ENCODE measurements around the gene ARHGAP44. TPM values are rescaled to one million over a fixed set of nuclear protein-coding genes. Genes with fewer than 3 reads are reported as not detected.

The ARHGAP44 gene
- total RNA-seq, 2 experiments from 2014 or later, result 0.06 TPM

DNA sequence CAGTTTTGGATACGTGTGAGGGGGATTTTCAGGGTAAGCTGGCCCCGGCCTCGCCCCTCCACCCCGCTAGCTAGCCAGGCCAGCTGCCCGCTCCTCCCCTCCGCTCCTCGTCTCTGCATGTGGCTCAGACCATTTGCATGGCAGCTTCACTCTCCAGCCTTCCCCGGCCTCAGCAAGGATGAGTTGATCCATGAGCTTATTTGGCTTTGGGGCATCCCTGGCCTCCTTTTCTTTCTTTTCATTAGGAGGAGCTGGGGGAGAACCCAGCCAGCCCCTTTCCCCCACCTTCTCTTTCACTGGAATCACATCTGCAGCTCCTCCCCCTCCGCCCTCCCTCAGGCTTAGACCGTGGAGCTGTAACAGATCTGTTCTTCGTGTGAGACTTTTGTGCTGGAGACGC is 197.8 kb downstream of the ARHGAP44 start:
- ChIA-PET POLR2A (interaction anchor here (0.6 kb wide), 1 partner anchor 21 kb away, joined by 3 read pairs; no protein-coding TSS in a partner anchor), CTCF (interaction anchor here (1.1 kb wide), 1 partner anchor 16 kb away, joined by 3 read pairs; no protein-coding TSS in a partner anchor)

DNA sequence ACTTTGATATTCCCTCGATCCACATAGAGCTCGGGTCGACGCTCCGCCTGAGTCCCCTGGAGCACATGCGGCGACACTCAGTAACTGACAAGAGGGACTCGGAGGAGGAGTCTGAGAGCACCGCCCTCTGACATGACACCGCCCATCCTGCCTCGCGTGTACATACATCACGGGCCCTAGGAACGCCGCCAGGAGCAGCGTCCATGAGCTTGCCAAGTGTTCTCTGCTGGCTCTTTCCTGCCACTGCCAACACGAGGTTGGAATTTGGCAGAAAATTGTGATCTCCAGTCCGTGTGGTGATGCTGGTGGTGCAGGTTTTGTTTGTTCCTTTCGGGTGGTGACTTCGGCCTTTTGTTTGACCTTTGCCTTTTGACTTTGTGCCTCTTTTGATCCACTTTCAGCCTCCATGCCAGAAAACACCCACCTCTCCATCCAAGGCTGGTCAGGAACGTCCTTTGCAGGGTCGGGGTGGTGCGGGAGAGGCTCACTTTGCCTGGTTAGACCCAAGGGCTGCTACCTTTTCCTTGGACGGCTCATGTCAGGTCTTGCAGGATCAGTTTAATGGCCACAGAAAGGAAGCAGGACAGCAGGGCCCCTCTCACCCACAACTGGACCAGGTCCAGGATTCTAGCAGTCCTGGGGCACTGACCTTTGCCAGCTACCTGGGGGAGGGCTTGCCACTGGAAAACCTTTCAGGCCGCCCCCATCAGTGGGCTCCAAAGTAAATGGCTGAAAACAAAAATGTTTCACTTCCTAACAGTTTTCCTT is 200.9 kb downstream of the ARHGAP44 start:
- CTCF ChIA-PET, result no interaction called here
- POLR2A ChIA-PET, result no interaction called here

DNA sequence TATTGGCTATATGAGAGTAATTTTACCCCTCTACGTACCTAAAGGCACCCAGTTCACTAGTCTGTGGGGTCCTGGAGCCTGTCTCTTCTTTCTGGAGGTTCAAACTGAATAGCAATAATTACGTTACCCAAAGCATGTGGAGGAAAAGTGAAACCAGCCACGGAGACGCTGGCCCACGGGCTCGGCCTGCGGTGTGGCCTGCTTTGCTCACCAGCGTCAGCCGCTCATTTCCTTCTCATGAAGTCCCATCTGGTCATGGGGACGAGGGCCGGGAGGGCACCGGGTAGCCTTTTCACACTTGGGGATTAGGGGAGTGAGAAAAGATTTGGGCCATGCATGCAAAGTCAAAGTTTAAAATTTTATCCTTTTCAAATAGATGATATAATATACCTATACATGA is 201.6 kb downstream of the ARHGAP44 start:
- POLR2A ChIA-PET, result no interaction called here

DNA sequence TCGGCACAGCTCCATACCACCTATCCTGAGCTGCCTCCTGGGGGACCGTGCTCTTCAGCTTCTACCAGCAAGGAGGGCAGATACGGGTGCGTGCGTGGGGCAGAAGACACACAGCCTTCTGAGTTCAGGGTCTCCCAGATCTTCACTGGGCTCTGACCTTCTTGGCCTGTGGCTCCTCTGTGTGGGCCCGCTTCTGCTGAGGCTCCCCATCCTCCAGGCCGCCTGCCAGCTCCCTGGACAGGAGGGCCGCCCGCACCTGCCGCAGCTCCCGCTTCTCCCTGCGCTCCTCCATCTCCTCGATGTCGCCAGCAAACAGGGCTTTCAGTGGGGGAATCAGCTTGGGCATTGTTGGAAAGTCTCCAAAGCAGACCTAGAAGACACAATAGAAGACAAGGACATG is 203.4 kb downstream of the ARHGAP44 start:
- ChIA-PET CTCF (interaction anchor here (0.9 to 1.1 kb wide), 2 partner anchors 10 to 12 kb away, joined by 3 read pairs; no protein-coding TSS in a partner anchor), POLR2A (no interaction called here)

More for the DNA sequence above, 201.6 kb downstream of the ARHGAP44 start:
- CTCF ChIA-PET, result no interaction called here

DNA sequence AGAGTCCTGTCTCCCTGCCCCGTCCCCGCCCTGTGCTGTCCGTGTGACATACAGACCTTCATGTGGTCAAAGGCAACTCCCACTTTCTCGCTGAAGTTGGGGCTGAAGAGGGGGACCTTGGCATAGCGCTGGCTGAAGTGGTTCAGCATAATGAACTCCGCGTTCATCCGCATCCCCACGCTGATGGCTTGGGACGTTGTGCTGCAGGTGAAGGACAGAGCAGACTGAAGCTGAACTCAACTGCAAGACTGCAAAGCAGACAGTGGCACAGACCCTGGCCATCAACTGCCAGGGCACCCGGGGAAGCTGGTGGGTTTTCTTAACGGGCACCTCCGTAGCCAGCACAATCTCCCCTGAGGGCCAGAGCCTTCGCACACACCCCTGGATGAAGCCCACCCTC is 204.3 kb downstream of the ARHGAP44 start:
- CTCF ChIA-PET, result no interaction called here

DNA sequence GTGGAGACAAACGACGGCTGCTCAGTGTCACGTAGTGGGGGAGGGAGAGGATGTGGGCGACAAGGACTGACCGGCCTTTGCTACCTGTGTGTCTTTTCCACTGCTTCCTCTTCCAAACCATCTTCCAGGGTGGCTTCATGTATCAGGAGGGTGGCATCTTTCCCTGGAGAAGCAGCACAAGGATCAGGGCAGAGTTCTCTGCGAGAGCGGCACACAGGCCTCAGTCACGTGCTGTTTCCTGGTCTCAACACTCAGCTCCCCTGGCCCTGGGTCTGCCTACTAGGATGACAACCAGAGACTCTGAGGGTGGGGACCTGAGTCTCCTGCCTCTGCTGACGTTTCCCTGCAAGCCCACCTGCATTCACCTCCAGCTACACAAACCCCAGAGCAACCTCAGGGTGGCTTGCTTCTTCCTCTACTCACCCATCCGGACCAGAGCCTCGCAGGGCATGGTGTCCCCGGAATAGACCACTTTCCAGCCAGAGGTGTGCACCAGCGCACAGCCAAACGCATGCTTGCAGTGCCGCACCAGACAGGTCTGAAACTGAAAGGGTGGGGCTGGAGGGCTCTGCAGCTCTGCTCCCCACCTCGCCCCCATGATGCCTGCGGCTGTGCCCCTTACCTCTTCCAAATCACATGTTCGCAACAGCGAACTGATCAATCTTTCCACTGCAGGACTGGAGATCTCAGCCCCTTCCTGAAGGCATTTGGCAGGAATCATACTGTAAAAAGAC is 205.2 kb downstream of the ARHGAP44 start:
- ChIA-PET POLR2A (no interaction called here), CTCF (no interaction called here)

More for the DNA sequence above, 204.3 kb downstream of the ARHGAP44 start:
- POLR2A ChIA-PET, result no interaction called here

DNA sequence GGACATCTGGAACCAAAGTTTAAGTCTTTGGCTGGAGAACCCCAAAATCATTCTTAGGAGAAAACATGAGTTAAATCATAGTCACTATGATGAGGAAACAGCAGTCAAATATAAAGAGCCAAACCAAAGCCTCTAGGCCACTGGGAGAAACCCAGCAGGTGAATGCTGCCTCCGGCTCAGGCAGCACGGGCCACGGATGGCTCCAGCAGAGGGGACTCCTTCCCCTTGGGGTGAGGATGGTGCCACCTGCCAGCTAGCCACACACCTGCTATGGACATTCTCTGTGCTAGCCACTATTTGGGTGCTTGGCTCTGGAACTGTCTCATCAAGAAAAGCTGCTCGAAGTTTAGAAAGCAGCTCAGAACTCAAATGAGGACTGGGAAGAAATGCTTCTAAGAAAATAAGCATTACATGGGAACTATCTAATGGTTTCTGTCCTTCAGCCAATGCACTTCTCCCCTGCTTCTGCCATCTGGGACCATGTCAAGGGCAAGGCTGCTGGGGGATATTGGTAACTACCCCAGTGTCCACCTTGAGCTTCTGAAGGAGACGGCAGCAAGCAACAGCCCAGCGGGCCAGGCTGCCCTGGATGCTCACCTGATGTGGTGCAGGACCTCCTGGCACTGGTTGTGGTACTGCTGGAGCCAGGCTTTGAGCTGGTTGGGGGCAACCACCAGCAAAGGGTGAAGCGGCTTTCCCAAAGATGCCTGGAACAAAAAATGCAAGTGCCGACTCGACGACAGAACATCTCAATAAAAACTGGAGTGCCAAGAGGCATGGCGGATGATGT is 206.0 kb downstream of the ARHGAP44 start:
- ChIA-PET POLR2A (no interaction called here), CTCF (no interaction called here)

DNA sequence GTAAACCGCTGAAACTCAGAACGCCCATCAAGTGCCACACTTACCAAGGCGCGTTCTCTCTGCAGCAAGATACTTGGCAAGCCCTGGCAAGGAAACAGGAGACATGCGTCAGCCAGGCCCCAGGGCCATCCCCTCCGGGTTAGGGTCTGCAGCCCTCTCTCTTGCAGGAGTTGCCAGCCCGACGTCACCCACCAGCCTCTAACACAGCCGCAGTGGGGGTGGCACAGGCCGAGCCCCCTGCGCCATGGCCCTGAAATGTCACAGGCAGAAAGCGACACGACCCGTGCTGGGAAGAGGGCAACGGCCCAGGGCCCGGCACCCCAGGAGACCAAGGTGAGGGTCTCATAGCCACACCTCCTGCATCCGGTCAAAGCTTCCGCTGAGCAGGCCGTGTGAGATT is 206.6 kb downstream of the ARHGAP44 start:
- POLR2A ChIA-PET, result no interaction called here
- CTCF ChIA-PET, result no interaction called here

DNA sequence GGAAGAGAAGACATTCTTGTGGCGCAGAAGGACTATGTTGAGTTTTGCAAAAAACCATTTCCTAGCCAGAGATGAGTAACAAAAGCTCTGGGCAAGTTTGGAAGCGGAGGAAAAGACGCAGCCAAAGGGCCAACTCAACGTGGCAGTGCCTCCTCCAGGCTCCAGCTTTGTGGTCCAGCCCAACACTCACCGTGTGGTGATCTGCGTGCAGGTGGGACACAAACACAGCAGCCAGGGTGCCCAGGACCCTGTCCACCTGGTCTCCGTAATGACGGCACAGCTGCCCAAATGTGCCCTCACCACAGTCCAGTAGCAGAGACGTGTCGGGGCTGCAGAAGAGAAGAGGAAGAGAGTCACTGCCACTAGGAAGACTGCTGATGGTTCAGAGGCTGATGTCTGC is 207.1 kb downstream of the ARHGAP44 start:
- CTCF ChIA-PET, result no interaction called here
- POLR2A ChIA-PET, result no interaction called here

DNA sequence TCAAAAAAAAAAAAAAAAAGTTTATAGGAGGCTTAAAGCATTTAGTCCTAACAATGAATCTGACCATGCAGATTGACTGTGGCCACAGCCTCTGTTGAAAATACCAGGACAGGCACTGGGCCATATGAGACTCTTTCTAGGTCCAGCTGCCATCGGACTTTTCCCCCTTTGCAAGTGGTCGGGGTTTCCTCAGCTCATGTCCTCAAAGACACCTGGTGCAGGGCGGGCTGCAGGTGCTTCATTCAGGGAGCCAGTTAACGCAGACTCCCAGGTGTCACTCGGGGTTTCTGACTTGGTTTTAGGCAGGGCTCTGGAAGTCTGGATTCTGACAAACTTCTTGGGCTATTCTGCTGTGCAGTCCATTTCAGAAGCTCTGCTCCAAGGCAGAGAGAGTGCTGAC is 207.6 kb downstream of the ARHGAP44 start:
- POLR2A ChIA-PET, result no interaction called here
- CTCF ChIA-PET, result no interaction called here

DNA sequence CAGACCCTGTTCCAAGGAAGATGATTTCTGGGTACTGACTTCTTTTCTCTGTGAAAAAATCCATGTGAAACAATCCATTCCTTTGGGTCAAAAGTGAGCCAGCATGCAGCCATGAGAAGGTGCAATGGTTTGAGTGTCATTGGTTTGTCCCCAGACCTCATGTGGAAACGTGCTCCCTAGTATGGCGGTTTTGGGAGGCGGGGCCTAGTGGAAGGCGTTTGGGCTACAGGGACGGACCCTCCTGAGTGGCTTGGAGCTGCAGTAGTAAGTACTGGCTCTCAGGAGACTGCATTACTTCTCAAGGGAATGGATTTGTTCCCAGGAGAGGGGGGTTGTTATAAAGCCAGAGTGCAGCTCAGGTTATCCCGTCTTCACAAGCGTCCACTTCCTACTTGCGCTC is 209.2 kb downstream of the ARHGAP44 start:
- ChIA-PET CTCF (no interaction called here), POLR2A (no interaction called here)

DNA sequence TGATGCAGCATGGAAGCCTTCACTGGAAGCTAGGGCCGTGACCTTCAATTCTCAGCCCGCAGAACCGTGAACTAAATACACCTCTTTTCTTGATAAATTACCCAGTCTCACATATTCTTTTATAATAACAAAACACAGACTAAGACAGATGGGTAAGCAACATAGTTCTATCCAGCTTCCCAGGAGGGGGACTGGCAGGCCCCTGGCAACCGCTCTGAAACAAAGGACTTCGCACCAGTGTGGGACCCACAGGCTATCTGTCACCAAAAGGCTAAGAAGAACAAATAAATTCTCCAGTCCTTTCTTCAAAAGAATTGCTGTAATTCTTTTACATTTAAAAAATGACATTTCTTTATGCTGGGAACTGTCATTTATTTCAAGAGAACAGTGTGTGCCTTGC is 209.6 kb downstream of the ARHGAP44 start:
- ChIA-PET POLR2A (no interaction called here), CTCF (no interaction called here)

DNA sequence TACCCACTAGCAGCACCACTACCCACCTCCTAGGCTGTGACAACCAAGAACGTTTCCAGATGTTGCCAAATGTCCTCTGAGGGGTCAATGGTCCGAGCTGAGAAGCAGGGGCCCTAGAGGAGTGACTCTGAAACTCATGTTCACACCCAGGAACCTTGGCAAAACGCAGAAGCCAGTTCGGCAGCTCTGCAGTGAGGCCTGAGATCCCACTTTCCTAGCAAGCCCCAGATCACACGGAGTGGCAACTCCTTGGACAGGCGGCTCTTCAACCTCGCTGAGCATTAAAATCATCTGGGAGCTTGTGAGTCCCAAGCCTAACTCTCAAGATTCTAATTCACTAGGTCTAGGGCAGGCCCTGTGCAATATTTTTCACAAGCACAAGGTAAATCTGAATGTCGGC is 211.3 kb downstream of the ARHGAP44 start:
- POLR2A ChIA-PET, result no interaction called here

DNA sequence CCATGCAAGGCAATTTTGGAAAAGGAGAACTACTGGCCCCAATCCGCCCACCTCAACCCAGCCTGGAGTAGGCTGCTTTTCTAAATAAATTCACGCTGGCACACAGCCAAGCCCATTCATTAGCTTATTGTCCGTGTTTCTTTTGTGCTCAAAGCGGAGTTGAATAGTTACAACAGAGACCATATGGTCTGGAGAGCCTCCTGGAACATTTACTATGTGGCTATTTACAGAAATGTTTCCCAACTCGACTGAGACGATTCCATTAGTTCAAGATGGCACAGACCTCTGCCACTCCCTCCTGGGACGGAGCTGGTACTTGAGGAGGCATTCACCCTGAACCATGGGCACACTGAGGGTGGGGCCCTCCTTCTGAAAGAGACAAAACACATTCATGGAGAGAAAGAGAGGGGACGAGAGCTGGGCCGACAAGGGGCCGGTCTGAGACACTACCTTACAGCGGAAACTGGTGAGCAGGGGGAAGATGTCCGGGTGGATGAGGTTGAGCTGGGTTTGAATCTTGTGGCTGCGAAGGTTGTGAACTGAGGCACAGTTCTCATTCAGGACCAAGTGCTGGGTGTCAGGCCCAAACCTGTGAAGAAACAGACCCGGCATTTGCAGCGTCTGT is 212.8 kb downstream of the ARHGAP44 start:
- ChIA-PET CTCF (interaction anchor here (2.1 kb wide), 1 partner anchor 11 kb away, joined by 4 read pairs; no protein-coding TSS in a partner anchor), POLR2A (no interaction called here)

More for the DNA sequence above, 211.3 kb downstream of the ARHGAP44 start:
- CTCF ChIA-PET, result no interaction called here

DNA sequence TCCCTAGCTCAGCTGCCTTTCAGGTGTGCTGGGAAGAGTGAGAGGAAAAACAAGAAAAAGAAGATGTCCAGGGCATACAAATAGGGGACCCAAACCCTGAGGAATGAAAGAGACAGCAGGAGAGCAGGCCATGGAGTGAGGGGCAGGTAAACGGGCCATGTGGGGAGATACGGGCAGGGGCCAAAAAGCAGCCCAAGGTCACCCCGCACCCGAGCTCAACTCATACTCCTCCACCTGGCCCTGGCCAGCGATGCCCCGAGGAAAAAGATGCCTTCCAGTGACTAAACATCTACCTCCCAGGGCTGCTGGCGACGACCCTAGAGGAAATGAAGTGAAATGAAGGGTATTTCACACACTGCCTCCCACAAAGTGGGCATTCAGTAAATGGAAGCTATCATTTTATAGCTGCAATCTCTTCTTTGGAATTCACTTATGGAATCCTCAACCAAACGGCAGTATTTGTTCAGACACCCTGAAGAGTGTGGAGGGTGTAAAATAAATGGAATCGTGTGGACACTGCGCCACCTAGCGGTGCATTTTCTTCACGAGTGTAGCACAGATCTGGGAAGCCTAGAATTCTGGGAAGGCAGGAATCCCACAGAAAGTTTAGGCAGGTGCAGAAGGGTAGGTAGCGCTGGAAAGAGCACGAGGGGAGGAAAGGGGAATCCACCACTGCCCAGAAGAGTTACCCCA is 213.6 kb downstream of the ARHGAP44 start:
- ChIA-PET CTCF (interaction anchor here (0.6 to 2.1 kb wide), 4 partner anchors 10 to 16 kb away, joined by 3 to 4 read pairs (median 4); no protein-coding TSS in a partner anchor), POLR2A (no interaction called here)

DNA sequence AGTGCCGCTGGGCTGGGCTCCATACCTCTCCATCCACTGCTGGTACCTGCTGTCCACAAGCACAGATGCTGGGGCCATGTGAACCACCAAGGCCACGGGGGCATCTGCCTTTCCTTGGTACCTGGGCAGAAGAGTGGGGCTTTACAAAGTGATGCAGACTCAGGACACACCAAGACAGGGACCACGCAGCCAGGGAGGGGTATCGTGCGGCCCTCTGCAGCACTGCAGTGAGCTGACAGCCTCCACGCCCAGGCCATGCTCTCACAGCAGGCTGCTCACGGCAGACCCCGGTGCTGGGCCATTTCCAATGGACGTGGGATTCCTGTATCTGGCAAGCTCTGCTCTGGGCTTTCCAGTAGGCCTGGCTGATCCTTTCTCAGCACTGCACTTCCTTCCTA is 214.2 kb downstream of the ARHGAP44 start:
- CTCF ChIA-PET, result interaction anchor here (1.0 to 2.1 kb wide), 3 partner anchors 9 to 17 kb away, joined by 3 to 4 read pairs (median 4); no protein-coding TSS in a partner anchor

DNA sequence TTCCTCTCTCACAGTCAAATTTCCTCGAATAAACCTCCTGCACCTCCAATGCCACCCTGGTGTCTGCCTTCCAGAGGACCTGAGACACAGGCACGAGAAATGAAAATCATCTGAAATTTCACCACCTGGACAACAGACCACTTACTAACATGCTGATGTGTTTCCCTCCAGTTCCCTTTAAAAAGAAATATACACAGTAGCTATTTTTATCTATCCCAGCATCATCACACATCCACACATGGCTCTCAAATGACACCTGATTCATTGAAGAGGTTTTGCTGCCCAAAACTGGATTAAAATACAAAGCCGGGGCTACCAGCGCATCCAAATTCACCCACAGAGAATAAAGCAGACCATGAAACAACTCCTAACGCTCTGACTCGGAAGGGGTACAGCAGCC is 214.6 kb downstream of the ARHGAP44 start:
- ChIA-PET POLR2A (no interaction called here), CTCF (interaction anchor here (1.2 to 2.1 kb wide), 4 partner anchors 9 to 14 kb away, joined by 3 to 4 read pairs (median 4); partner anchors contain the start of gene ELAC2)

More for the DNA sequence above, 214.2 kb downstream of the ARHGAP44 start:
- POLR2A ChIA-PET, result no interaction called here

DNA sequence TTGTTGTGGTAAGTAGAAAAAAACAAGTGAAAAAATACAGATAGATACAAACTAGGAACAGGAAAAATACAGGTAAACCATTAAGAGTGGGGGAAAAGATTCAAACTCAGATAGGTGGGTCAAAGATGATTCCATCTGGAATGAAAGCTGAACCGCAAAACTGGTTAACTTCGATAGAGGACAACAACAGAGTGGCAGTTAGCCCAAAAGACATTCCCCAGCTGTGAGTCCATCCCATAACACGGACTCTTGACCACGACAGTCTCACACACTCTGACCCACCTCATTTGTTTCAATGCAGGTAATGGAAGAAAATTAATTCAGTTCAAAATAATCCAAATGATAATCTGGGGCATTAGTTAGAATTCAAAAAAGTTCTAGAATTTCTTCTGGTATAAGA is 215.0 kb downstream of the ARHGAP44 start:
- ChIA-PET POLR2A (no interaction called here), CTCF (interaction anchor here (0.9 to 1.3 kb wide), 3 partner anchors 12 to 27 kb away, joined by 3 to 4 read pairs (median 3); partner anchors contain the start of gene ELAC2)

DNA sequence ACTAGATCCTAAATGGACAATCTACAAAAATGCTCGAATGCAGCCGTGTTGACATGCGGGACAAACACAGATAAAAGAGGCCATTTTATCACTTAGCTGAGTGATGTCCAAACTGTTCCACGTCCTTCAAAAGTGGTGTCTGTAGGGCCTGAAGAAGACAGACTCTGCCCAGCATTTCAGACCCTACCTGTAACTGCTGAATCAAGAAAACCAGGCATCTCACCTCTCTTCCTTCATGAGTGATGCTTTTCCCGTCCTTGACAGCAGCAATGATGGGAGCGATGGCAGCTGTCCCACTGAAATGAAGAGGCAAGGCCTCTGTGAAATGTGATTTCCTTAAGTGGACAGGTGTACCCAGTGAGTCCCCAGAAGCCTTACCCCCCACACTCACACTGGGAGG is 216.2 kb downstream of the ARHGAP44 start:
- ChIA-PET POLR2A (no interaction called here), CTCF (no interaction called here)
